B cell (primary cell): ENCODE data around the gene PASD1. TPM values are rescaled to one million over a fixed set of nuclear protein-coding genes. Genes with fewer than 3 reads are reported as not detected.

Experiments
- ATAC-seq: fragments of 200-7000 bp; cut with Tn5 transposase; one replicate; pipeline ENCODE4 v1.10.0; 2021; ENCODE audit warnings: low read depth, mild to moderate bottlenecking, moderate number of reproducible peaks, moderate library complexity
- CTCF ChIA-PET: fragments of 350-600 bp; sonication (Branson Sonifier 250); formaldehyde crosslinking; loops from one replicate; lab custom pipeline; 2021; ENCODE audit warnings: antibody characterized with exemption, inconsistent platforms; lab: Charles Lee
- POLR2A ChIA-PET: fragments of 350-600 bp; sonication (Branson Sonifier 250); formaldehyde crosslinking; loops from one replicate; lab custom pipeline; 2021; ENCODE audit warnings: antibody characterized with exemption; lab: Charles Lee
- DNase-seq: peaks from one replicate; pipeline ENCODE4 v3.0.0; 2013
- H2AFZ ChIP-seq: 2 replicates; pipeline ENCODE4 v1.6.1; 2012; ENCODE audit warnings: mild to moderate bottlenecking, low read depth, low read length; ENCODE audit not compliant: insufficient read depth, poor library complexity, severe bottlenecking
- H3K27ac ChIP-seq, 2 donors: 1 replicate in 1 of 2; 2 replicates in 1 of 2; pipeline ENCODE4 v1.5.1; 2012 to 2013; ENCODE audit warnings: low read length in 2 of 2, mild to moderate bottlenecking in 2 of 2, moderate library complexity in 1 of 2
- H3K27me3 ChIP-seq, 4 experiments: fragments of 200-600 bp in 1 of 4; sonication (generic) in 1 of 4; replicated peaks in 1 of 4; 1 replicate in 2 of 4; 2 replicates in 2 of 4; pipeline versions ENCODE4 v1.6.1 to v1.7.0; 2013 to 2016; ENCODE audit warnings: low read length in 3 of 4, mild to moderate bottlenecking in 2 of 4, mixed read lengths in 1 of 4, moderate library complexity in 1 of 4; ENCODE audit not compliant: insufficient read depth in 4 of 4, control insufficient read depth in 3 of 4; ENCODE audit errors: control extremely low read depth in 1 of 4
- H3K36me3 ChIP-seq, 2 experiments: replicated peaks in 1 of 2; 1 replicate in 1 of 2; 2 replicates in 1 of 2; pipeline versions ENCODE4 v1.6.1 to v1.7.1; 2013; ENCODE audit warnings: low read length in 1 of 2; ENCODE audit not compliant: insufficient read depth in 2 of 2, control insufficient read depth in 1 of 2; ENCODE audit errors: control extremely low read depth in 1 of 2, extremely low read depth in 1 of 2
- H3K4me1 ChIP-seq, 2 donors: fragments of 200-600 bp in 1 of 2; sonication (generic) in 1 of 2; 1 replicate in 1 of 2; 2 replicates in 1 of 2; pipeline versions ENCODE4 v1.5.1 to v1.6.1; 2013 to 2017; ENCODE audit warnings: low read length in 2 of 2; ENCODE audit not compliant: control insufficient read depth in 2 of 2, insufficient read depth in 2 of 2
- H3K4me2 ChIP-seq: replicated peaks from 2 replicates; pipeline ENCODE3; 2012; ENCODE audit warnings: mild to moderate bottlenecking, low read depth, low read length; ENCODE audit not compliant: poor library complexity, severe bottlenecking
- H3K4me3 ChIP-seq, 5 experiments: fragments of 200-600 bp in 1 of 5; sonication (generic) in 1 of 5; 1 replicate in 3 of 5; 2 replicates in 2 of 5; pipeline versions ENCODE4 v1.5.1 to v1.7.0; 2011 to 2016; ENCODE audit warnings: low read length in 4 of 5, mild to moderate bottlenecking in 4 of 5, low read depth in 2 of 5, control low read depth in 1 of 5, moderate library complexity in 1 of 5; ENCODE audit not compliant: insufficient read depth in 1 of 5; ENCODE audit errors: control extremely low read depth in 1 of 5, extremely low read depth in 1 of 5
- H3K79me2 ChIP-seq: fragments of 200-600 bp; sonication (generic); one replicate; pipeline ENCODE4 v1.6.0; 2016; ENCODE audit warnings: low read length; ENCODE audit not compliant: control insufficient read depth, insufficient read depth
- H3K9ac ChIP-seq: fragments of 200-600 bp; sonication (generic); 2 replicates; pipeline ENCODE4 v1.6.1; 2017; ENCODE audit warnings: mild to moderate bottlenecking, low read length, moderate library complexity
- H3K9me3 ChIP-seq, 3 donors: one replicate each; pipeline versions ENCODE4 v1.6.1 to v1.7.1; 2013; ENCODE audit warnings: low read length in 2 of 3; ENCODE audit not compliant: control insufficient read depth in 2 of 3, insufficient read depth in 1 of 3; ENCODE audit errors: control extremely low read depth in 1 of 3
- H4K20me1 ChIP-seq: 2 replicates; pipeline ENCODE4 v1.6.0; 2012; ENCODE audit warnings: mild to moderate bottlenecking, low read length; ENCODE audit not compliant: insufficient read depth, control insufficient read depth, poor library complexity, severe bottlenecking
- H3K27ac Mint-ChIP-seq: one replicate; pipeline ENCODE4 v1.8.0; 2021; ENCODE audit warnings: mixed read lengths
- H3K27me3 Mint-ChIP-seq: one replicate; pipeline ENCODE4 v1.8.0; 2021; ENCODE audit warnings: mixed read lengths
- H3K4me1 Mint-ChIP-seq: one replicate; pipeline ENCODE4 v1.8.0; 2021; ENCODE audit warnings: mixed read lengths
- H3K4me3 Mint-ChIP-seq: one replicate; pipeline ENCODE4 v1.8.0; 2021; ENCODE audit warnings: mixed read lengths
- H3K9me3 Mint-ChIP-seq: one replicate; pipeline ENCODE4 v1.8.0; 2022; ENCODE audit warnings: mixed read lengths; ENCODE audit not compliant: insufficient read depth
- EZH2 ChIP-seq: IDR thresholded peaks from 2 replicates; pipeline ENCODE4 v1.6.1; 2012; ENCODE audit warnings: borderline replicate concordance, low read depth, mild to moderate bottlenecking, moderate library complexity, low read length; ENCODE audit not compliant: insufficient read depth, poor library complexity, severe bottlenecking
- WGBS: methylation state at CpG from one replicate; pipeline ENCODE4 v1.1.5; 2013; ENCODE audit warnings: missing lambda C conversion rate; ENCODE audit not compliant: insufficient coverage; 5-methylcytosine and 5-hydroxymethylcytosine counted together
- intact Hi-C: fragments of 100-400 bp; cut with micrococcal nuclease; formaldehyde crosslinking; loops from one replicate; pipeline ENCODE4 v1.10.0; 2022
- polyA plus RNA-seq: library from polyadenylated mRNA; depleted of rRNA; stranded (reverse); fragments of >200 nt; gene quantifications from 2 replicates; pipeline ENCODE4 v1.2.3, GENCODE V29; 2012
- total RNA-seq, 2 donors: library from RNA; stranded (reverse); fragments of 120-200 nt in 1 of 2; gene quantifications; 1 replicate in 1 of 2; 2 replicates in 1 of 2; pipeline versions ENCODE4 v1.2.3 to v1.2.4, GENCODE V29; 2013 to 2022
- TF ChIP-seq, protein P1 (sequence below): fragments of 200-600 bp; IDR thresholded peaks from one replicate; pipeline ENCODE4 v1.8.0; 2022; ENCODE audit warnings: antibody characterized with exemption, mild to moderate bottlenecking

PASD1 gene
- total and polyA plus RNA-seq, 2 donors (not counting 1 experiment from before 2014, with no cell fraction given): not detected

DNA sequence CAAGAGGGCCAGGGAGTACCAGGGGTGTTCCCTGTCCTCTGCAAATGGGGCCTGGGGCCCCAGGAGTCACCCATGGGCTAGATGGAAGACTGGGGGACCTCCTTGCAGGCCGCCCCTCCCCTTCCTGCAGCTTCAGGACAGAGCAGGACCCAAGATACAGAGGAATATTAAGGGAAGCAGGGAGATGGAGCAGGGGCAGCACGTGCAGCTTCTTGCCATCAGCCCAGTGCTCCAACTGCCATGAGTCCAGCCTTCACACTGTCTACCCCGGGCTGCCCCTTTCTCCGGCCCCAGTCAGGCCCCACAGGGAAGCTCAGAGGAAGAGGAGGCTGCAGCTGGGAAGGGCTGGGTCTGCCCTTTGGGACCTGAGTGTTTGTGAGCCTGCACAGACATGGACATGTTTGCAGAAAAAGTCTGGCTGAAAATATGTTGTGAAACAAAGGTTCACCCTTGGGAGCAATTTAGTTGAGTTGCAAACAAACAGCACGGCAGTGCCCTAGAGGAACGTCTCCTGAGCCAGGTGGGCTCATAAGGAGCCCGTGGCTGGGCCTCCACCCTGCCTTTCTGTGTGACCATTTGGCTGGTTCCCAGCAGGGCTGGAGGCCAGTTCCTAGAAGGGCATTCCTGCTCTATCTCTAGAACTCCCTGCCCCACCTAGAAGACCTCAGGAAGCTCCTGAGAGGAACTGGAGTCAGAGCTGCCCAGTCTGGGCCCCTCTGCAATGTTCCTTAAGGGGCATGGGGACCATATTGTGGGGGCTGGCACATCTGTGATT lies 161.3 kb downstream of the PASD1 start:
- intact Hi-C loops: no loop called here
- Histone ChIP-seq H3K4me1 (no peaks in the 10 kb centered on the region), H3K4me3 (no peak overlapping the region), H3K9me3 (no peaks in the 10 kb centered on the region), H3K4me2 (no peak overlapping the region), H3K9ac (no peak overlapping the region), H2AFZ (no peak overlapping the region), H4K20me1 (no peaks in the 10 kb centered on the region), H3K36me3 (no peaks in the 10 kb centered on the region), H3K79me2 (no peaks in the 10 kb centered on the region), H3K27ac (no peak overlapping the region), H3K27me3 (no peaks in the 10 kb centered on the region)
- POLR2A ChIA-PET: no interaction called here
- DNase-seq (no peak), ATAC-seq (no peak)
- Mint-ChIP-seq H3K4me1 (no peaks in the 10 kb centered on the region), H3K9me3 (no peaks in the 10 kb centered on the region), H3K4me3 (no peak overlapping the region), H3K27ac (no peak overlapping the region), H3K27me3 (peaks cover 3% of the 10 kb centered on the region)
- CTCF ChIA-PET: no interaction called here
- no peak for TF ChIP-seq EZH2
- TF ChIP-seq, protein P1, sequence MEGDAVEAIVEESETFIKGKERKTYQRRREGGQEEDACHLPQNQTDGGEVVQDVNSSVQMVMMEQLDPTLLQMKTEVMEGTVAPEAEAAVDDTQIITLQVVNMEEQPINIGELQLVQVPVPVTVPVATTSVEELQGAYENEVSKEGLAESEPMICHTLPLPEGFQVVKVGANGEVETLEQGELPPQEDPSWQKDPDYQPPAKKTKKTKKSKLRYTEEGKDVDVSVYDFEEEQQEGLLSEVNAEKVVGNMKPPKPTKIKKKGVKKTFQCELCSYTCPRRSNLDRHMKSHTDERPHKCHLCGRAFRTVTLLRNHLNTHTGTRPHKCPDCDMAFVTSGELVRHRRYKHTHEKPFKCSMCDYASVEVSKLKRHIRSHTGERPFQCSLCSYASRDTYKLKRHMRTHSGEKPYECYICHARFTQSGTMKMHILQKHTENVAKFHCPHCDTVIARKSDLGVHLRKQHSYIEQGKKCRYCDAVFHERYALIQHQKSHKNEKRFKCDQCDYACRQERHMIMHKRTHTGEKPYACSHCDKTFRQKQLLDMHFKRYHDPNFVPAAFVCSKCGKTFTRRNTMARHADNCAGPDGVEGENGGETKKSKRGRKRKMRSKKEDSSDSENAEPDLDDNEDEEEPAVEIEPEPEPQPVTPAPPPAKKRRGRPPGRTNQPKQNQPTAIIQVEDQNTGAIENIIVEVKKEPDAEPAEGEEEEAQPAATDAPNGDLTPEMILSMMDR: no peak
- WGBS: 35% methylated on average over 5 of the region's 7 CpGs

DNA sequence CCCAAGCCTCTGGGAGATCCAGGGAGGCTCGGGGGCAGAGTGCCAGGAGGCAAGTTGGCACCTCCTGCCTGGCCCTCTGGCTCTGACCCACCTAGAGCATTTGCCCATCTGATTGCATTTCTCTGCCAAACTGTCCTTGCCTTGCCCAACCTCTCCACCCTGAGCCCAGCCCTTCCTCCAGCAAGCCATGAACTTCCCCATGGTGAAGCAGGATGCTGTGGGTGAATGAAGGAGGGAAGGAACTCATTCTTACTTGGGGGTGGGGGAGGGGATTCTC lies 161.8 kb downstream of the PASD1 start:
- Mint-ChIP-seq H3K4me1 (no peaks in the 10 kb centered on the region), H3K4me3 (no peak overlapping the region), H3K27me3 (peaks cover 3% of the 10 kb centered on the region), H3K27ac (no peak overlapping the region), H3K9me3 (no peaks in the 10 kb centered on the region)
- Histone ChIP-seq H3K27me3 (no peaks in the 10 kb centered on the region), H3K4me3 (no peak overlapping the region), H4K20me1 (no peaks in the 10 kb centered on the region), H3K9me3 (no peaks in the 10 kb centered on the region), H3K4me1 (no peaks in the 10 kb centered on the region), H3K79me2 (no peaks in the 10 kb centered on the region), H3K4me2 (no peak overlapping the region), H3K9ac (no peak overlapping the region), H3K27ac (no peak overlapping the region), H3K36me3 (no peaks in the 10 kb centered on the region), H2AFZ (no peak overlapping the region)
- TF ChIP-seq, protein P1: no peak
- TF ChIP-seq EZH2: no peak
- ChIA-PET POLR2A (no interaction called here), CTCF (no interaction called here)
- ATAC-seq (no peak), DNase-seq (no peak)
- intact Hi-C loops: no loop called here
- WGBS: 75% methylated on average over 1 of the region's 1 CpG
